Measurements from ENCODE around the gene EPB41L2.

GRCh38 chr6:130886966-130887365 lies 176.1 kb downstream of the EPB41L2 start:
- TF ChIP-seq CTCF (IDR thresholded peaks at IDR 0.05; ENCODE audit: low read depth, low read length) (no peak), EZH2phosphoT487 (IDR thresholded peaks at IDR 0.05; ENCODE audit: low read depth) (no peak)
